K562 (cell line): ENCODE data around the gene PATL1. TPM values are rescaled to one million over a fixed set of nuclear protein-coding genes. Genes with fewer than 3 reads are reported as not detected.
A peak's percentile ranks its signal among the peaks of the same experiment; 100 is the strongest.

ENCODE experiments used
- CHD2 ChIP-seq: IDR thresholded peaks from 2 replicates; pipeline ENCODE4 v1.6.1; 2011; ENCODE audit warnings: low read depth, low read length
- GTF2F1 ChIP-seq: IDR thresholded peaks from 2 replicates; pipeline ENCODE4 v1.6.1; 2011; ENCODE audit warnings: low read depth, low read length, improper control_type of control experiment
- MEF2A ChIP-seq: IDR thresholded peaks from 2 replicates; pipeline ENCODE4 v1.6.1; 2011; ENCODE audit warnings: low read depth, mild to moderate bottlenecking, low read length, moderate library complexity; ENCODE audit not compliant: control insufficient read depth
- NFATC3 ChIP-seq: fragments of 450-650 bp; IDR thresholded peaks from 2 replicates; pipeline ENCODE4 v1.6.1; 2017; ENCODE audit warnings: mild to moderate bottlenecking
- ZKSCAN3 ChIP-seq: fragments of 250-450 bp; sonication (Bioruptor Pico); IDR thresholded peaks from 2 replicates; pipeline ENCODE4 v1.4.0; 2020
- ZNF124 ChIP-seq: sonication (generic); formaldehyde crosslinking; IDR thresholded peaks from 2 replicates; pipeline ENCODE4 v1.8.1; 2022; ENCODE audit warnings: missing genetic modification reagents
- ZNF41 ChIP-seq: fragments of 250-450 bp; sonication (Bioruptor Pico); conservative IDR thresholded peaks from 2 replicates; pipeline ENCODE4 v1.4.0; 2020; ENCODE audit warnings: mild to moderate bottlenecking
- ZNF79 ChIP-seq: fragments of 250-450 bp; sonication (Bioruptor Pico); IDR thresholded peaks from 2 replicates; pipeline ENCODE4 v1.4.0; 2020; ENCODE audit warnings: low read depth, mild to moderate bottlenecking, moderate library complexity
- polyA plus RNA-seq, 8 experiments: library from polyadenylated mRNA; depleted of rRNA in 4 of 8; stranded (reverse) in 5 of 8; unstranded in 3 of 8; fragments of >200 nt; fragmentation: Nextera tagmentation in 2 of 8; fragmentation: Illumina TruSeq in 1 of 8; extraction: Ambion mirVana in 2 of 8; extraction: Trizol in 1 of 8; gene quantifications; 2 replicates each; pipeline versions ENCODE4 v1.2.1 to v1.2.3, GENCODE V29; 2011 to 2014; ENCODE audit warnings: inconsistent platforms in 1 of 8, missing spikeins in 1 of 8
- total RNA-seq, 7 experiments: library from RNA; depleted of rRNA in 6 of 7; stranded (reverse); fragments of >200 nt in 6 of 7; fragmentation: Illumina TruSeq in 2 of 7; extraction: Trizol in 2 of 7; gene quantifications; 2 replicates each; pipeline versions ENCODE4 v1.2.1 to v1.2.3, GENCODE V29; 2011 to 2021; ENCODE audit warnings: low replicate concordance in 1 of 7
- TF ChIP-seq, protein P1 (sequence below): fragments of 250-450 bp; sonication (Bioruptor Pico); IDR thresholded peaks from 2 replicates; pipeline ENCODE4 v1.5.0; 2021; ENCODE audit warnings: mild to moderate bottlenecking, moderate library complexity
- TF ChIP-seq, protein P2 (sequence below): fragments of 250-450 bp; sonication (Bioruptor Pico); IDR thresholded peaks from 2 replicates; pipeline ENCODE4 v1.8.0; 2022; ENCODE audit warnings: moderate library complexity, mild to moderate bottlenecking, inconsistent platforms
- TF ChIP-seq, protein P3 (sequence below): sonication (generic); formaldehyde crosslinking; IDR thresholded peaks from 2 replicates; pipeline ENCODE4 v1.8.0; 2022; ENCODE audit warnings: mild to moderate bottlenecking, missing genetic modification reagents, borderline replicate concordance
- TF ChIP-seq, protein P4 (sequence below): fragments of 200-800 bp; sonication (Bioruptor generic); IDR thresholded peaks from 2 replicates; pipeline ENCODE4 v1.6.1; 2017; ENCODE audit warnings: missing genetic modification characterization, missing compliant biosample characterization
- TF ChIP-seq, protein P5 (sequence below): conservative IDR thresholded peaks from 2 replicates; pipeline ENCODE4 v1.6.1; 2011; ENCODE audit warnings: low read depth, mild to moderate bottlenecking, low read length; ENCODE audit not compliant: control insufficient read depth
- TF ChIP-seq, protein P6 (sequence below), 2 experiments: fragments of 200-800 bp in 1 of 2; sonication (Bioruptor generic) in 1 of 2; sonication (generic) in 1 of 2; formaldehyde crosslinking in 1 of 2; IDR thresholded peaks in 1 of 2; conservative IDR thresholded peaks in 1 of 2; 2 replicates each; pipeline versions ENCODE4 v1.5.0 to v1.6.1; 2016 to 2020; ENCODE audit warnings: missing compliant biosample characterization in 1 of 2, missing genetic modification characterization in 1 of 2, missing genetic modification reagents in 1 of 2

PATL1 gene
- total and polyA plus RNA-seq, 9 of the 15 experiments (the other 6 are each of a cell fraction or from before 2014, with no cell fraction given): 3.2 to 48.0 (median 16.4) TPM

DNA sequence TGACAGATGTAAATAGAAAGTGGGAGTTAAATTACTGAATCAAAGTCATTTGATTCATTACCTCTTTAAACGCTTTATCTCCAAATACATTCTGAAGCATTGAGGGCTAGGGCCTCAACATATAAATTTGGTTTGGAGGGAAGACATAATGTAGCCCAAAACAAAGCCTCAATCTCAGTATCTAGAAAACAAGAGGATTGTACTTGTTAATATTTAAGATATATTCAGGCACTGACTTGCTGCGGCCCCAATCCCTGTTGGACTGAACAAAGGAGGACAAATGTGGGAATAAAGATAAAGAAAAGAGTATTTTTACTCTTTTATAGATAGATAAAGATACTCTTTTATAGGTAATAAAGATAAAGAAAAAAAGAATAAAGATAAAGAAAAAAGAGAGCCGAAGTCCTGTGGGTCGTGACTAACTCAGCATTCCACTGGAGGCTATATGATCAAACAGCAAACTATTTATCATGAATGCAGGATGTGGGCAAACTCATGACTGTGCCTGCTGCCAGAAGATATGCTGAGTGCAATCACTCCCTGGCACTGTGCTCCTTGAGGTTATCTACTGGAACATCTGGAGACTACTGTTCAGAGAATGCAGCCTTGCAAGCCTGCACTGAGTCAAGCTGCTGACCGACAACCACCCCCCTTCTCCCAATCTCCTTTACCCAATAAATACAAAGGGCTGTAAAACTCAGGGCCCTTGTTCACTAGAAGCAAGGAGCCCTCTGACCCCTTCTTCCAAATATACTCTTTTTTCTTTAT lies 37.9 kb upstream of the PATL1 start (continued):
- TF ChIP-seq, protein P1, sequence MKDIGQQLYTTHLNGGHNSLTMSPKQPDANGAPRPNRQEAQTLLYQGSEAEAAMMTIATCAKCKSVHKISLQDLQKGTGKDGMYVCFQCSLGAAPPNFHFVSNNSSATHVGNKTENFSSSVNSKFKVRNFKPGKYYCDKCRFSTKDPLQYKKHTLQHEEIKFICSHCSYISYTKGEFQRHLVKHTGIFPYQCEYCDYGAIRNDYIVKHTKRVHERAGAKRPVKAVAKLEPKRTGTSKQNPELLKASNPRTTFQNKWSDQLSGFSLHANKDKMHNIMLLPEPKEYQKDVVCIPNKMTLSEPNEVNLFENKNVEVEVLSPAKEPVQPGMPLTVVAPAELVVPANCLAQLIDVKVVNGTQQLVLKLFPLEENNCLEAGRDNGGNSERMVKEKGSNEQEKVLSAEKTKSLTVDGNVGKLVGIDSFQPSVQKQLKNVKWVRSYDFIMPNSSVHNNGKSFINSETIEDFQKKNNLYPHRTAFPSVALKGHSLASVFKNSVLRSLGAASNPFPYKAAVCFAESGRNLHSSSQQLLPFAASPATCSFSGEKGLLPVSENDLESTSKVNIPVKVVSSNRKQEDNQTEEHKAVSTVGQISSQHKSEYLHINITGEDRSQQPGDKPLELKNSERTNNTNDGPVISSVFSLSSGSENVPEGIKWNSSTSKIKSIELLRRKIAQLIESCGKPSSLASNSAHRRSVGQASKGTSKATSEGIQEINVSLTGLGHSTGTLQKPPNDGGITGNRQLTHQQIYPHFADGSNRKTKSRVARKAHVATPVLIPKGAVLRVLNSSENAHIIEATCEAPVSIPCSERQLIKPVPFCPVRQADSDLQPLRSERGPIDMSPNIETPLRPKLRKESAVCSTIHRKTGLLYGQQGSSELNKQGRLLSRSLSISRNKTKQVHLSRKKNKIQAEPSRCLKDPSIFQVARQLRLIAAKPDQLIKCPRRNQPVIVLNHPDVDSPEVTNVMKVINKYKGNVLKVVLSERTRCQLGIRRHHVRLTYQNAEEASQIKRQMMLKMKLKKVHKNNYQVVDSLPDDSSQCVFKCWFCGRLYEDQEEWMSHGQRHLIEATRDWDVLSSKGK (CRISPR knock-in tag): no peak
- TF ChIP-seq GTF2F1: no peak
- TF ChIP-seq, protein P2, sequence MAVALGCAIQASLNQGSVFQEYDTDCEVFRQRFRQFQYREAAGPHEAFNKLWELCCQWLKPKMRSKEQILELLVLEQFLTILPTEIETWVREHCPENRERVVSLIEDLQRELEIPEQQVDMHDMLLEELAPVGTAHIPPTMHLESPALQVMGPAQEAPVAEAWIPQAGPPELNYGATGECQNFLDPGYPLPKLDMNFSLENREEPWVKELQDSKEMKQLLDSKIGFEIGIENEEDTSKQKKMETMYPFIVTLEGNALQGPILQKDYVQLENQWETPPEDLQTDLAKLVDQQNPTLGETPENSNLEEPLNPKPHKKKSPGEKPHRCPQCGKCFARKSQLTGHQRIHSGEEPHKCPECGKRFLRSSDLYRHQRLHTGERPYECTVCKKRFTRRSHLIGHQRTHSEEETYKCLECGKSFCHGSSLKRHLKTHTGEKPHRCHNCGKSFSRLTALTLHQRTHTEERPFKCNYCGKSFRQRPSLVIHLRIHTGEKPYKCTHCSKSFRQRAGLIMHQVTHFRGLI (CRISPR knock-in tag): peak; percentile 68; the same call in 1 of the 2 replicates
- TF ChIP-seq, protein P3, sequence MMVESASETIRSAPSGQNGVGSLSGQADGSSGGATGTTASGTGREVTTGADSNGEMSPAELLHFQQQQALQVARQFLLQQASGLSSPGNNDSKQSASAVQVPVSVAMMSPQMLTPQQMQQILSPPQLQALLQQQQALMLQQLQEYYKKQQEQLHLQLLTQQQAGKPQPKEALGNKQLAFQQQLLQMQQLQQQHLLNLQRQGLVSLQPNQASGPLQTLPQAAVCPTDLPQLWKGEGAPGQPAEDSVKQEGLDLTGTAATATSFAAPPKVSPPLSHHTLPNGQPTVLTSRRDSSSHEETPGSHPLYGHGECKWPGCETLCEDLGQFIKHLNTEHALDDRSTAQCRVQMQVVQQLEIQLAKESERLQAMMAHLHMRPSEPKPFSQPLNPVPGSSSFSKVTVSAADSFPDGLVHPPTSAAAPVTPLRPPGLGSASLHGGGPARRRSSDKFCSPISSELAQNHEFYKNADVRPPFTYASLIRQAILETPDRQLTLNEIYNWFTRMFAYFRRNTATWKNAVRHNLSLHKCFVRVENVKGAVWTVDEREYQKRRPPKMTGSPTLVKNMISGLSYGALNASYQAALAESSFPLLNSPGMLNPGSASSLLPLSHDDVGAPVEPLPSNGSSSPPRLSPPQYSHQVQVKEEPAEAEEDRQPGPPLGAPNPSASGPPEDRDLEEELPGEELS (CRISPR knock-in tag): no peak
- peak; percentile 64 for TF ChIP-seq ZNF41 (CRISPR knock-in tag)
- peak; percentile 54; the same call in 1 of the 2 replicates for TF ChIP-seq ZNF79 (CRISPR knock-in tag)
- TF ChIP-seq ZNF124 (CRISPR knock-in tag): no peak
- no peak for TF ChIP-seq ZKSCAN3 (CRISPR knock-in tag)
- TF ChIP-seq MEF2A: peak; percentile 28; the same call in 1 of the 2 replicates
- TF ChIP-seq, protein P4, sequence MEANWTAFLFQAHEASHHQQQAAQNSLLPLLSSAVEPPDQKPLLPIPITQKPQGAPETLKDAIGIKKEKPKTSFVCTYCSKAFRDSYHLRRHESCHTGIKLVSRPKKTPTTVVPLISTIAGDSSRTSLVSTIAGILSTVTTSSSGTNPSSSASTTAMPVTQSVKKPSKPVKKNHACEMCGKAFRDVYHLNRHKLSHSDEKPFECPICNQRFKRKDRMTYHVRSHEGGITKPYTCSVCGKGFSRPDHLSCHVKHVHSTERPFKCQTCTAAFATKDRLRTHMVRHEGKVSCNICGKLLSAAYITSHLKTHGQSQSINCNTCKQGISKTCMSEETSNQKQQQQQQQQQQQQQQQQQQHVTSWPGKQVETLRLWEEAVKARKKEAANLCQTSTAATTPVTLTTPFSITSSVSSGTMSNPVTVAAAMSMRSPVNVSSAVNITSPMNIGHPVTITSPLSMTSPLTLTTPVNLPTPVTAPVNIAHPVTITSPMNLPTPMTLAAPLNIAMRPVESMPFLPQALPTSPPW (CRISPR knock-in tag): peak; percentile 95
- TF ChIP-seq, protein P5, sequence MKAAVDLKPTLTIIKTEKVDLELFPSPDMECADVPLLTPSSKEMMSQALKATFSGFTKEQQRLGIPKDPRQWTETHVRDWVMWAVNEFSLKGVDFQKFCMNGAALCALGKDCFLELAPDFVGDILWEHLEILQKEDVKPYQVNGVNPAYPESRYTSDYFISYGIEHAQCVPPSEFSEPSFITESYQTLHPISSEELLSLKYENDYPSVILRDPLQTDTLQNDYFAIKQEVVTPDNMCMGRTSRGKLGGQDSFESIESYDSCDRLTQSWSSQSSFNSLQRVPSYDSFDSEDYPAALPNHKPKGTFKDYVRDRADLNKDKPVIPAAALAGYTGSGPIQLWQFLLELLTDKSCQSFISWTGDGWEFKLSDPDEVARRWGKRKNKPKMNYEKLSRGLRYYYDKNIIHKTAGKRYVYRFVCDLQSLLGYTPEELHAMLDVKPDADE: peak; percentile 84
- TF ChIP-seq CHD2: no peak
- TF ChIP-seq, protein P6, sequence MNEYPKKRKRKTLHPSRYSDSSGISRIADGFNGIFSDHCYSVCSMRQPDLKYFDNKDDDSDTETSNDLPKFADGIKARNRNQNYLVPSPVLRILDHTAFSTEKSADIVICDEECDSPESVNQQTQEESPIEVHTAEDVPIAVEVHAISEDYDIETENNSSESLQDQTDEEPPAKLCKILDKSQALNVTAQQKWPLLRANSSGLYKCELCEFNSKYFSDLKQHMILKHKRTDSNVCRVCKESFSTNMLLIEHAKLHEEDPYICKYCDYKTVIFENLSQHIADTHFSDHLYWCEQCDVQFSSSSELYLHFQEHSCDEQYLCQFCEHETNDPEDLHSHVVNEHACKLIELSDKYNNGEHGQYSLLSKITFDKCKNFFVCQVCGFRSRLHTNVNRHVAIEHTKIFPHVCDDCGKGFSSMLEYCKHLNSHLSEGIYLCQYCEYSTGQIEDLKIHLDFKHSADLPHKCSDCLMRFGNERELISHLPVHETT (CRISPR knock-in tag; conservative IDR thresholded peaks at IDR 0.05 in 1 of 2, IDR thresholded peaks at IDR 0.05 in 1 of 2): peak in 1 of 2 experiments; percentile 70; a peak in 2 of 4 replicates
- TF ChIP-seq NFATC3: 0 out of 2 replicates have a peak, but pooled peaks have one; percentile 47
